Ecto neural progenitor cell (in vitro differentiated cells): ENCODE results near the gene ZSWIM8.
"Not testable (repeated sequence)": the region's sequence is repeated elsewhere in the genome, so short reads cannot be mapped to it uniquely, and the experiment has no call there.

Experiments used
- DNase-seq: peaks from one replicate; pipeline ENCODE4 v3.0.0-alpha.2; 2018; ENCODE audit warnings: low spot score

ZSWIM8 gene

DNA sequence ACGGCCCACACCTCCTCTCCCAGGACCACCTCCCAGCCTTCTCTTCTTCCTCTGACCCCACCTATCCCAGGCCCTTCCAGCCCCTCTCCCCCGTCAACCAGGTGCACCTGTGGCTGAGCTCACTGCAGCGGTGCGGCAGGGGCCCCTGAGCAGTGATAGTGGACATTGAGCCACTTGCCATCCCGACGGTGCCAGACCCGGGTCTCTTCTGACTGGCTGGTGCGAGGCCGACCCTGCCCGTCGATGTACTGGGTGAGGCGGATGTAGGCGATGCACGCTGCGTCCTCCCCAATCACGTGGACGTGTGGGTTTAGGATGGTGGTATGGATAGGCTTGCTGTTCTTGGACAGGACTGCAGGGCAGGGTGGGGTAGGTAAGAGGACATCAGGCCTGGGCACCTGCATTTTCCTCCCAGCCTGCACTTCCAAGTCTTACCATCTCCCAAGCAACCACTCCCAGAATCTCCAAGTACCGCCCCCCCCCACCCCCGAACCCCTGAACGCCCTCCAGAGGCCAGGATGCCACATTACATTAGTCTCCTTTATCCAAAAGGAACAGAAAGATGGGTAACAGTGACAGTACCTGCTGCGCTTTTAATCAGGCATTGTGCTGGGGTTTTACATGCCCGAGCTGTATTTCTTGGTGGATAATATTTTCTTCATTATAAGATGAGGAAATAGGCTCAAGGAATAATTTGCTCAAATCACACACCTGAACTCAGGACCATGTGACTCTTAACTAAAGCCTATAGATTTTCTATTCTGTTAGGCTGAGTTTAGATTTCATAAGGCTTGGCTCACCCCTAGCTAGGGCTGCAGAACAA, 29.7 kb downstream of the ZSWIM8 start:
- DNase-seq, result peak; percentile 65

DNA sequence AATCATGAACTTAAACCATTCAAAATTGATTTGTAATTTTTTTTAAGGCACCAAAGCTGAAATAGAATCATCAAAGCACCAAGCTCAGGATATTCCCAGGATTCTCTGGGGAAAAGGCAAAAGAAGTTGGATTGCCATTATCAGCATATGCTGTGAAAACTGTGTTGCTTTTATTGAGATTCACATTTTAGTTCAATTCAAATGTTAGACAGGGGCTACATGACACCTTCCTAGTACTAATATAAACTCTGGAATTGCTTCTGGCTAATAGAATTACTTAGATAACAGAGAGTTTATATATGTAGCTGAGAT, 30.3 kb downstream of the ZSWIM8 start:
- DNase-seq, result no peak

DNA sequence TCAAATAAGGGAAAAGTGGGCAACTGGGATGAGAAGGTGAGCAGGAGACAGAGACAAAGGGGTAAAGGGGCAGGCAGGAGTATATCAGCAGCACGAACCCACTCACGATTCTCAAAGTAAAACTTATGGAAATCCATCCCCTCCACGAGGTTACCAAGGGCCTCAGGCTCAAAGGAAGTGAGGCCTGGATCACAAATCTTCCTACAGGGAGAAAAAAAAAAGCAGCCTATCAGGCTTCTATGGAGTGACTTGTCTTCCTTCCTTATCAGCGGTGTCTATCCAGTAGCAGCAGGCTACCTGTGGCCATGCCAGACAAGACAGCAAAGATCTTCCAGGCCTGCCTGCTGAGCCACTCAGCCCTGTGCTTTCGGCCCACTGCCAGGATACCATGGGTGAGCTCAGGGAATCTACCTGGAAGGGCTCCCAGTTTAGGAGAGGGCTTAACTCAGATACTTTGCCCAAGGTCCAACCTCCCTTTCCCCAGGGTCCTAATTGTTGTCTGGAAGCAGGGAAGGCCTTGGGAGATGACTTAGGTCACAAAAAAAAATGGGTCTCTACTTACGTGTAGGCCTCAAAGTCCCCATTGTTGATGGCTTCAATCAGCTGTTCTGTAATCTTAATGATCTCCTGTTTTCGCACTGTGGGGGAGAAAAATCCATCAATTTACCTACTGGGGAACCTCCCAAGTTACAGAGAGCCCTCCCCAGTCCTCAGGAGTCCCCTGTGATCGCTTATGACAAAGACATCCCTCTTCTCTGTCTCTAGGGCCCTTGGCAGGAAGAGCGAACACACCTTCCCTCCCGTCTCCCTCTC, 31.7 kb downstream of the ZSWIM8 start:
- DNase-seq, result no peak

DNA sequence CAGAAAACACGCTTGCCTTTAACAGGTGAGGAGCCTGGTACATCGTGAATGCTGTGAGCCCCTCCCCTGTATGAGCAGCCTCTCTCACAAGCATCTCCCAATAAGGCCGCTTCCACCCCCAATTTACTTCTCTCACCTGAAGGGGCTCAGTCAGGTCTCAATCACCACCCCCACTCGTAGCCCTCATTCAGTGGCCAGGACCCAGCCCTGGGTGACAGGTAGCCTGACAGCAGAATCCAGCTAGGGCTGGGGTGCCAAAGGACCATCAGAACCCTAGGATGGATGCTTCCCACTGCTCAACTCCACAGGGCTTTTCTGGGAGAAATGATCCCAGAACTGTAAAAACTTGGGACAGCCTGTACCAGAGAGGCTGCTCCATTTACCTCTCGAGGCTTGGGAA, 32.4 kb downstream of the ZSWIM8 start:
- no peak for DNase-seq

DNA sequence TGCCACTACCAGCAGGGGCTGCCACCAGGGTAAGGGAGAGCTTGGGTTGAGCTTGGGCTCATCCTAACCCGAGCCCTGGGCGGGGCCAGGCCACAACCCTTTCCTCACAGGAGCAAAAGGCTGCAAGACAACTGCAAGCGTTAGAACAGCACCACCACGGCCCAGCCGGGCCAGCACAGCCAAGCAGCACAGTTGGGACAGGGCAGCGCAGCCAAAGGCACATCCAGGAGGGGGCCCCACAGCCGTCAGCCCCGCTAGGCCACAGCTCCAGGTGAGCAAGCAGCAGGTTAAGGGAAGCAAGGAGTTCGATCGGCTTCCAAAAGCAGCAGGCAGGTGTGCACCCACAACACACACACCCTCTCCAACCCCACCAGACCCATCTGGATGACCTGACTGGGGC, 33.0 kb downstream of the ZSWIM8 start:
- DNase-seq, result no peak

DNA sequence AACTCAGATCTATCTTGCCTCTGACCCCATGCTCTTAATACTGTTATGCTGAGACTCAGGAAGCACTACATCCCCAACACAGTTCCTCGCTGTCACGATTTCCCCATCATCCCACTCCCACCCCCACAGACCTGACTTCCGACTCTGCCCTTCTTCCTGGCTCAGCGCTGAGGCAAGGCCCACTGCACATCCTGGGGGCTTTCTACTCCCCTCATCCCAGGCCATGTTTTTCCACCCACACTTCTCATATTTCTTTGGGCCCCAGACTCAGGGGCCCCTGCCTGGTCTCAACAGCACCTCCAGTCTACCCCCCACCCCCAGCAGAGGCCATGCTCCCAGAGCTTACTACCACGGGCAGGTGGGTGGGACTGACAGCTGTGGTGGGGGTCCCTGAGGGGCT, 33.7 kb downstream of the ZSWIM8 start:
- DNase-seq, result no peak

DNA sequence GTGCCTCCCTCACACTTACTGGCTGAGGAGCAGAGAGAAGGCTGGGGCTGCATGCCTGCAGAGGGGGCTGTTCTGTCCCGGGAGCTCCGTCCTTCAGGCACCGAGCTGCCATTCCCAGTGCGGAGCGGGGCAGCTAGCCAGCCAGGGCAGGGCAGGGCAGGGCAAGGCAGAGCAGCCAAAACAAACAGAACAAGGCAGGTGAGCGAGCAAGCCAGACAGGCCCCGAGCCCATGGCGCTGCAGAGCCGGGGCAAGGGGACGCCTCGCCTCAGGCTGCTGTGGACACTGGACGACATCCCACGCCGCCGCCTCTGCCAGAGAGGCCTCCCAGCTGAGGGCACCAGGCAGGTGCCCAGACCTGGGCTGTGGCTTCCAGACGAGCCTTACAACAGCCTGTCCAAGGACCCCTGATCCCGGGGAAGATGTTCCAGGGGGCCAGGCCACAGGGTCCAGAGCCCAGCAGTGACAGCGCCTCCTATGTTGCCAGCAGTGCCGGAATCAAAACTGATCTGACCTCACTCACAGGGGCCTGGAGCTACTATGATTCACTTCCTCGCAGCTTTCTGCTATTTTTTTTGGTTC, 34.2 kb downstream of the ZSWIM8 start:
- no peak for DNase-seq

DNA sequence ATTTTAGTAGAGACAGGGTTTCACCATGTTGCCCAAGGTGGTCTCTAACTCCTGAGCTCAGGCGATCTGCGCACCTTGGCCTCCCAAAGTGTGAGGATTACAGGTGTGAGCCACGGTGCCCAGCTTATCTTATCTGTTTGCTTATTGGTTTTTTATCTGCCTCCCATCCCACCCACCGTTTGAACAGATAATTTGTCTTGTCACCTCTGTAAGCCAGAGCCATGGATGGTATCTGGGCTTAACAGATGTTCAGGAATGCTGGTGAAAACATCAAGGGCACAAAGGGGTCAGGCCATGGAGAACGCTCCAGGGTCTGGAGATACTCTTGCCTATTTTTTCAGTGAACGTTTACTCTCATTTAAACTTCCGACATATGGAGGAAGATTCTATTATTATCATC, 38.0 kb downstream of the ZSWIM8 start:
- no peak for DNase-seq

DNA sequence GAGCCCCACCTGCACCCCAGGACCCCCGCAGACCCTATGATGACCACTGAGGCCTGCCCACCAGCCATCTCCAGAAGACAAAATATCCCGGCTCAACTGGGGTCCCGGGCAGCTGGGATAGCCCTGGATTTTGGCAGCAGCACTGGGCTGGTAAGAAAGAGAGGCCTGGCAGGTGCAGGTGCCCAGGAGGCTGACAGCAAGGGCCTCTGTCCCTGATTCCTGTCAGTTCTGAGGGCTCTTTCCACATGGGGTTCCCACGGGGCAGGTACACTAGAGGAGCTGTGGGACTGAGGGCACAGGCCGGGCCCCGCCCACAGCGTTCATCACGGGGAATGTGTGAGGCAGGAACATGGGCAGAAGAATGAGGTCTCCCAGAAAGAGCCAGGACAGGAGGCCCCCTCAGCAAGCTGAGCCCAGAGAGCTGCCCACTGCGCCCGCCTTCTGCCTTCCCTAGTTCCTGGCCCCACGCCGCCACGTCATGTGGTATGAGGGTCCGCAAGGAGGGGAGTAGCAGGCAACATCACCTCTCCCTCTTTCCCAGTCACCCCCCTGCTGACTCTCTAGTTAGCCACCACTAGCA, 38.8 kb downstream of the ZSWIM8 start:
- DNase-seq, result no peak

DNA sequence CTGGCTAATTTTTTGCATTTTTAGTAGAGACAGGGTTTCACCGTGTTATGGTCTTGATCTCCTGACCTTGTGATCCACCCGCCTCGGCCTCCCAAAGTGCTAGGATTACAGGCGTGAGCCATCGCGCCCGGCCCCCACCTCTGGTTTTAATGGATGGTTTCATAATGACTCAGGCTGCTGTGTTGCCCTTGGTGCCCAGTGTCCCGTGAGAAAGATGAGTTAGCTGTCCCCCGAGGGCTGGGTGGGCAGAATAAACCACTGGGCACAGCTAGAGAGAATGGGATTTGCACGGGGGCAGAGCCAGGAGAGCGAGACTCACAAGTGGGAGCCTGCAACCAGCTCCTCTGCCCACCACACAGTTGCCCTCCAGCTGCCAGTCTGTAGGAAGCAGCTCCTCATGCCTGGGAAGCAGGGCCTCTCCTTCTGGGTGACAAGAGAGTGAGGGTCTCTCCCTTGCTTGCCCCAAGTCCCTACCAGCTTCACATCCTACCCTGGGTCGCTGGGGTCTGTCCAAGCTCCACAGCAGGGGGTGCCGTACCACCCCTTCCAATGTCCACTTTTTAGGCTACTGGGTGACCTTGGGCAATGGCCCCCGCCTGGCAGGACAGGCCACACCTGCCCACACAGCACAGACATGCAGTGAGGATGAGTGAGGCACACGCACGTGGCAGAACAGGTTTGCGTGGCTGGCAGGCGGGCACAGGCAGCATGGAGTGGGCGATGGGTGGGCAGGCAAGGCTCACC, 42.1 kb downstream of the ZSWIM8 start:
- DNase-seq, result no peak

DNA sequence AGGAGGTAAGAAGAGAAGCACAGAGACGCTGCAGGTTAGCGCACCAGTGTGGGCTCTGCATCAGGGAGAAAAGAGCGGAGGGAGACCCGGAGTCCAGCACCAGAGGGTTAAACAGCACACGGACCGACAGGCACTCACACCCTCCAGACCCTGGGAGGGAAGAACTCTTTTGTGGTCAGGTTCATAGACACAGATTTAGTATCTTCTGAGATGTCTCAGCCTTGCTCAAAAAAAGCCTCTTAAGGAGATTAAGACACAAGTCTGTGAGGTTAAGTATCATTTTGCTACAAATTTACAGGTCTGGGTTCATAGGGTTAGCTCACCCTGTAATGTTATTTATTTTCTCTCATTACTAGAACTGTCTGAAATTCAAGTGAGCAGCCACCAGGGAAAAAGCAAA, 42.8 kb downstream of the ZSWIM8 start:
- no peak for DNase-seq

DNA sequence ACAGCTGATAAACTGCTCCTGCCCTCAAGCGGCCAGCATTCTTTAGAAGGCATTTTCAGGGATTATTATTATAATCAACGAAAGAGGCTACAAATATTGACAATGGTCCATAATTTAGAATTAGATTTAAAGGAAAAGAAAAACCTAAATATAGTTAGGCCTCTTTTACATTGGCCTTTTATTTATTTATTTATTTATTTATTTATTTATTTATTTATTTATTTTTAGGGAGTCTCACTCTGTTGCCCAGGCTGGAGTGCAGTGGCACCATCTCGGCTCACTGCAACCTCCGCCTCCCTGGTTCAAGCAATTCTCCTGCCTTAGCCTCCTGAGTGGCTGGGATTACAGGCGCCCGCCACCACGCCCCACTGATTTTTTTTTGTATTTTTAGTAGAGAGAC, 43.7 kb downstream of the ZSWIM8 start:
- DNase-seq, result not testable (repeated sequence)

DNA sequence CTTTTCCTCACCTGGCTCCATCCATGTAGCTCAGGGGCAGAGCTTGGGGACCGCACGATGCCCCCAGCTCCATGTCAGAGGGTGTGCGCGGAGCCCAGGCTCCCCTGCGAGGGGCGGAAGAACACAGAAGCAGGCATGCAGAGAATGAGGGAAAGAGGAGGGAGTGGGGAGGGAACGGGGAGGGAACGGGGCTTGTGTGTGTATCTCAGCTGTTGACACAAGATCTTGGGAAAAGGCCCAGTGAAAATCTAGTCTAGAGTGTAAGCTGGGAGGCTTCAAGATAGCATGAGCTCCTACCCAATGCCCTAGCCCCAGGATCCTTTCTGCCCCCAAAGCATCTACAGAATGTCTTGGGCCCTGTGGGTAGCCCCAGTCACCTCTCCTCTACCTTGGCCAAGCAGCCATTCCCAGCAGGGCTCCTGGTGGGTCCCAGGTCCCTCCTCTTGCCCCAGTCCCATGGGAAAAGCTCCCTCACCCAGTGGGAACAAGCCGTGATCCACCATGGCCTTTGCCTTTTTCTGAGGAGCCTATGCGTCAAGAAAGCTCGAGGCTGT, 51.1 kb downstream of the ZSWIM8 start:
- no peak for DNase-seq

DNA sequence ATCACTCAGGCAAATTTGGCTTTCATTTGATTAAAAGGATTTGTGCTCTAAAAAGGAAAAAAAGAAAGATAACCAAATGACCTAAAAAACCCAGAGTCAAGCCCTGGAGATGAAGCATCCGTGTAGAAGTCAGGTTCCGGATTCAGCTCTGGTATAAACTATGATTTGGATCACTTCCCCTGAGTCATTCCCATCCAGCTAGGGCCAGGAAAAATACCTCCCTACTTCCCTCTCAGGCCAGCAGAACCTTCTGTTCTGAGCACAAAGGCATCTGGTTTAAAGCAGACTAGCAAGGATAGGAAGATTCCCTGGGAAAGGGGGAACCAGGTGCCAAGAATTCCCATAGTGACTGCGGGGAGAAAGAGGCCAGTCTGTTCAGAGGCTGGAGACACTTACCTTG, 51.7 kb downstream of the ZSWIM8 start:
- DNase-seq, result no peak

DNA sequence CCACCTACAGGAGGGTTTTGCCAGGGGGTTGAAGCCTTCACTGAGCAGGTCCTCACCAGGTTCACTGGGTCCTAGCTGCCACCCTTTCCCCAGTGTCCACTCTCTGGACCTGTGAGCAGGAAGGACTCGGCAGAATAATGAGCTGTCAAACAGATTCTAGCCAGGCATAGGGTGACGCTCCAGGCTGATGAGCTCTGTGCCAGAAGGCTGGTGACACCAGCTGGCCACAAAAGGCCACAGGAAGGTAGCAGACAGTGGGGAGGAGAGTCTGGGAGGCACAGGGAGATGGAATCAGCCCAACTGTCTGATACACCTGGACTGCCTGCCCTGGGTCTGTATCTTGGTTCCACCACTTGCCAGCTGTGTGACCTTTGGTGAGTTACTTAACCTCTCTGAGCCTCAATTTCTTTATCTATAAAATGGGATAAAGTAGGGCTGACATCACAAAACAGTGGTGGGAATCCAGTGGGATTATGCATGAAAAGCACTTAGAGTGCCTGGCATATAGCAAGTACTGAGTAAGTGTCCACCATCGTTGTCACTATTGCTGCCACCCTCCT, 52.7 kb downstream of the ZSWIM8 start:
- DNase-seq, result no peak

DNA sequence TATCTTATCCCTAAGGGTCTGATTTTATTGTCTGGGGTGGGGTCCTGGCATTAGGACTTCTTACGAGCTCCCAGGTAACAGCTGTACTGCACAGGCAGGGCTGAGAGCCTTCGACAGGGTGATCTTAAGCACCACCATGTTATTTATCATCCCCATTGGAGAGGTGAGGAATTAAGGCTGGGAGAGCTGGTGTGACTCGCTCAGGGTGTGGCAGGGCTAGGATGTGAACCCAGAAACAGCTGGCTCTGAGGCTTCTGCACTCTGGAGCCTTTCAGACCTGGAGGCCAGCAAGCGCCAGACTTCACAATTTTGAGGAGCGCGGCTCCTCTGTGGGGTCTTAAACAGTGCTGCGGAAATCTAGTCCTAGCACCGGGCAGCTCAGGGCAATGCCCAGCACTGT, 53.4 kb downstream of the ZSWIM8 start:
- DNase-seq, result no peak

DNA sequence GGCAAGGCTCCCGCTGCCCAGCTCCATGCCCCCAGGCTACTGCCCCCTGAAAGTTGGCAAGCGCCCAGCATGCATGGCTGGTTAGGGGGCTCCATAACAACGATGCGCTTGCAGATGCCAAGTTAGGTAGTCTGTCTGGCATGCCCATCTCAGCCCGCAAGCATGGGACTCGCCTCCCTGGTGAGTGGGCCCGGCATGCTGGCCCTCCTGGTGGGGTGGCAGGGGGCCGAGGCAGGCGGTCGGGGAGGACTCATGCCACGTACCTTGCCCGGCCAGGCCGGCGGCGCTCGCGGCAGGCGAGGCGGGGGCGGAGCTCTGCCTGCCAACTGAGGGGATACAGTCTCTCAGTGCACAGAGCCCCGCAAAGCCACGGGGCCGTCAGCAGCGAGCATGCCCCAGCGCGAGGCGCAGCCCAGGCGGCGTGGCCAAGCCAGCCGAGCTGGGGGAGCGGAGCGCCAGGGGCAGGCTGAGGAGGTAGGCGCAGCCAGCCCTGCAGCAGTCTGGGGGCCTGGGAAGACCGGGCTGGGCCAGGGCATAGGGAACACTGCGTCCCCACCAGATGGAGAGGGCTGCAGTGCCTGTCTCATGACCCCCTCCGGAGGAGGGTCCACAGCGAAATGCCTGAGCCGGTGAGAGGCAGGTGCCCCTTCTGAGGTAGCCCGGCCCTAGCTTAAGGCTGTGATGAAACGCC, 54.0 kb downstream of the ZSWIM8 start:
- DNase-seq, result no peak

DNA sequence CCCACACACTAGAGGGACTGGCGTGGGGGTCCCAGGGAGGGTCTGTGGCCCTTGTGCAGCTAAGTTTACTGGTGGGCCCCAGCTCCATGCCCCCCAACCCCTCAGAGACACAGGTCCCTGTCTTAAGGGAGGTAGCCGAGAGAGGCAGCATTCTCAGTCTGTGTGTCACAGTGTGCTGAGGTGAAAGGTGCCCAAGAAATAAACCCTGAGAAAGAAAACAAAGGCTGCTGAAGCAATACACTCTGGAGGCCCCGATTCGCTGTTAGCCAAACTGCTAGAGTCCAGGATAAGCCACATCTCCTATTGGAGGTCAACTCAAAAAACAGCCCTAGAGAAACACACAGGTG, 54.6 kb downstream of the ZSWIM8 start:
- DNase-seq, result no peak

DNA sequence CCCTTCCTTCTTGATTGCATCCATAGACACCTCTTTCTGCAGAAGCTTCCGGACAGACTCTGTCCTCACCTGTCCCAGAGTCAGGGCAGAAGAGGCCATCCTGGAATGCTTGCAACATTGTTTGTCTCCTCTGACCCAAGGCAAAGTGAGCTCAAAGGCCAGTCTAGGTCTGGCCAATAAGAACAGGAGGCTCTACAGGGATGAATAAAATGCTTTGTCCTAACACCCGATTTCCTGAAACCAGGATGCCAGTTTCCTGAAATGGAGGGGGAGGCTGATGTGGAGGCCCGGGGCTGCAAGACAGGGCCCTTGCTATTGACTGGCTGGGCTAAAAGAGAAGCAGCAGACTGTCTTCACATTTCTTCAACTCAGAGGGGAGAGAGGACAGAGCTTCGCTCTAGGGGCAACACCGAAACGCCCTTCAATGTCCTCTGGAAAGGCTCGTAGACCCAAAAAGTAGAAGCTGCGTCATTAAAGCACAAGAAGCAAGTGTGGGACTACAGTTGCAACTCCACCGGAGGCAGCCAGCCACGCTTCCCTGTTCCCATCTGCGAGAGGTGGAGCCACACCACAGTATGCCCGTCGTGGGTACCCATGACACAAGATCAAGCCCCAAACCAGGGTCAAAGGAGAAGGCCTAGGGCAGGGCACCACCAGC, 55.1 kb downstream of the ZSWIM8 start:
- no peak for DNase-seq

DNA sequence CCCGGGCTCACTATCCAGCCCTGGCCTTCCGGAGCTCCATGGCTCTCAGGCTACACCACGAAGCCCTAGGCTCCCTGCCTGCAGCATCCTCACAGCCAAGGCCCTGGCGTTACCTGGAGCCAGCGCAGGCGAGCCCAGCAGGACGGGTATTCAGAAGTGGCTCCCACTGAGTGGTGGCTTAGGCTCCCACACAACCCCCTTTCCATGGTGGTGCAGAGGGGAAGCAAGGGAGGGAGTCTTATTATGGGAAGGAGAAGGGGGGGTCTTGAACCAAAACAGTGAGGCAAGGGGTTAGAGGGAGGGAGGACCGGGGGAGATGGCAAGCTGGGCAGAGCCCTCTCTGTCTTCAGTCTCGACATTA, 55.6 kb downstream of the ZSWIM8 start:
- DNase-seq, result no peak
